ENCODE data around the gene NFATC2. TPM values are rescaled to one million over a fixed set of nuclear protein-coding genes. Genes with fewer than 3 reads are reported as not detected.

Gene NFATC2
- total RNA-seq, 1 experiment from 2014 or later: 15.8 TPM

- H3K4me1 Mint-ChIP-seq (ENCODE audit: low read depth, unreplicated experiment): peaks cover 19% of the 10 kb centered on the region
- H3K27me3 Mint-ChIP-seq (ENCODE audit: unreplicated experiment): no peaks in the 10 kb centered on the region
- intact Hi-C loops (cut with micrococcal nuclease; ENCODE audit: unreplicated experiment): no loop called here
- CTCF ChIA-PET: interaction anchor here (0.8 to 1.7 kb wide), 3 partner anchors 12 to 48 kb away, joined by 3 read pairs; no protein-coding TSS in a partner anchor
- no peak overlapping the region for H3K27ac Mint-ChIP-seq (ENCODE audit: unreplicated experiment)
- no TSS peak for BruUV-seq (replicated peaks)
- no peaks in the 10 kb centered on the region for H3K9me3 Mint-ChIP-seq (ENCODE audit: low read depth, unreplicated experiment)
- H3K36me3 Mint-ChIP-seq (ENCODE audit: insufficient read depth, unreplicated experiment): peaks cover 7% of the 10 kb centered on the region
- TF ChIP-seq CTCF (IDR thresholded peaks at IDR 0.05; ENCODE audit: unreplicated experiment): no peak
- no peak for DNase-seq
- no peak overlapping the region for H3K4me3 Mint-ChIP-seq (ENCODE audit: low read depth, unreplicated experiment)
These were observed 50.1 kb downstream of the NFATC2 start for GRCh38 chr20:51492167-51493092.

- no TSS peak for BruUV-seq (replicated peaks)
- Mint-ChIP-seq H3K9me3 (ENCODE audit: low read depth, unreplicated experiment) (no peaks in the 10 kb centered on the region), H3K27ac (ENCODE audit: unreplicated experiment) (no peak overlapping the region), H3K4me1 (ENCODE audit: low read depth, unreplicated experiment) (peaks cover 28% of the 10 kb centered on the region), H3K4me3 (ENCODE audit: low read depth, unreplicated experiment) (no peak overlapping the region), H3K27me3 (ENCODE audit: unreplicated experiment) (no peaks in the 10 kb centered on the region), H3K36me3 (ENCODE audit: insufficient read depth, unreplicated experiment) (peaks cover 13% of the 10 kb centered on the region)
- intact Hi-C loops (cut with micrococcal nuclease; ENCODE audit: unreplicated experiment): no loop called here
- TF ChIP-seq CTCF (IDR thresholded peaks at IDR 0.05; ENCODE audit: unreplicated experiment): no peak
- CTCF ChIA-PET: interaction anchor here (0.7 to 1.2 kb wide), 2 partner anchors 35 to 70 kb away, joined by 3 read pairs; no protein-coding TSS in a partner anchor
- DNase-seq: no peak
These were observed 51.1 kb downstream of the NFATC2 start for GRCh38 chr20:51491393-51491792.

GRCh38 chr20:51490635-51491034, 51.9 kb downstream of the NFATC2 start:
- H3K4me3 Mint-ChIP-seq (ENCODE audit: low read depth, unreplicated experiment): no peak overlapping the region
- no peak overlapping the region for H3K27ac Mint-ChIP-seq (ENCODE audit: unreplicated experiment)
- no peak for DNase-seq
- no TSS peak for BruUV-seq (replicated peaks)
- no peak for TF ChIP-seq CTCF (IDR thresholded peaks at IDR 0.05; ENCODE audit: unreplicated experiment)
- CTCF ChIA-PET: interaction anchor here (1.2 kb wide), 1 partner anchor 34 kb away, joined by 3 read pairs; no protein-coding TSS in a partner anchor
- H3K36me3 Mint-ChIP-seq (ENCODE audit: insufficient read depth, unreplicated experiment): peaks cover 13% of the 10 kb centered on the region
- H3K9me3 Mint-ChIP-seq (ENCODE audit: low read depth, unreplicated experiment): no peaks in the 10 kb centered on the region
- no peaks in the 10 kb centered on the region for H3K27me3 Mint-ChIP-seq (ENCODE audit: unreplicated experiment)
- H3K4me1 Mint-ChIP-seq (ENCODE audit: low read depth, unreplicated experiment): peaks cover 29% of the 10 kb centered on the region
- intact Hi-C loops (cut with micrococcal nuclease; ENCODE audit: unreplicated experiment): no loop called here

GRCh38 chr20:51489611-51490010, 52.9 kb downstream of the NFATC2 start:
- intact Hi-C loops (cut with micrococcal nuclease; ENCODE audit: unreplicated experiment): loop anchor here (5.0 kb wide), 1 partner anchor 43 kb away; no protein-coding TSS in a partner anchor
- no TSS peak for BruUV-seq (replicated peaks)
- Mint-ChIP-seq H3K36me3 (ENCODE audit: insufficient read depth, unreplicated experiment) (peaks cover 13% of the 10 kb centered on the region), H3K9me3 (ENCODE audit: low read depth, unreplicated experiment) (no peaks in the 10 kb centered on the region), H3K4me3 (ENCODE audit: low read depth, unreplicated experiment) (no peak overlapping the region), H3K27me3 (ENCODE audit: unreplicated experiment) (no peaks in the 10 kb centered on the region), H3K4me1 (ENCODE audit: low read depth, unreplicated experiment) (peaks cover 29% of the 10 kb centered on the region), H3K27ac (ENCODE audit: unreplicated experiment) (no peak overlapping the region)
- CTCF ChIA-PET: interaction anchor here (0.5 to 0.6 kb wide), 2 partner anchors 30 to 73 kb away, joined by 3 read pairs; no protein-coding TSS in a partner anchor
- TF ChIP-seq CTCF (IDR thresholded peaks at IDR 0.05; ENCODE audit: unreplicated experiment): no peak
- no peak for DNase-seq
